GM19025 (cell line): Measurements from ENCODE around the gene HSF4.

Experiments
- ATAC-seq: cut with Tn5 transposase; IDR thresholded peaks from one replicate; pipeline ENCODE4 v1.9.1; 2021; ENCODE audit warnings: mild to moderate bottlenecking, low read depth, moderate library complexity; ENCODE audit not compliant: unreplicated experiment

Gene HSF4

DNA sequence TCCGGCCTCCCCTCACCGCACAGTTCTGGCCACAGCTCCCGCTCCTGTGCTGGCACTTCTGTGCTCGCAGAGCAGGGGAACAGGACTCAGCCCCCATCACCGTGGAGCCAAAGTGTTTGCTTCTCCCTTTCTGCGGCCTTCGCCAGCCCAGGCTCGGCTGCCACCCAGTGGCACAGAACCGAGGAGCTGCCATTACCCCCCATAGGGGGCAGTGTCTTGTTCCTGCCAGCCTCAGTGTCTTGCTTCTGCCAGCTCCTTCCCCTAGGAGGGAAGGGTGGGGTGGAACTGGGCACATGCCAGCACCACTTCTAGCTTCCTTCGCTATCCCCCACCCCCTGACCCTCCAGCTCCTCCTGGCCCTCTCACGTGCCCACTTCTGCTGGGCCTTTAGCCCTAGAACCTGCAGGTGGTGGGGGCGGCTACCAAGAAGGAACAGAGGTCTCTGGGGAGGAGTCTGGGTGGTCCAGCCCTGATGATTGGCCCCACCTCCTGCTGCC lies 33.7 kb downstream of the HSF4 start:
- ATAC-seq: no peak

DNA sequence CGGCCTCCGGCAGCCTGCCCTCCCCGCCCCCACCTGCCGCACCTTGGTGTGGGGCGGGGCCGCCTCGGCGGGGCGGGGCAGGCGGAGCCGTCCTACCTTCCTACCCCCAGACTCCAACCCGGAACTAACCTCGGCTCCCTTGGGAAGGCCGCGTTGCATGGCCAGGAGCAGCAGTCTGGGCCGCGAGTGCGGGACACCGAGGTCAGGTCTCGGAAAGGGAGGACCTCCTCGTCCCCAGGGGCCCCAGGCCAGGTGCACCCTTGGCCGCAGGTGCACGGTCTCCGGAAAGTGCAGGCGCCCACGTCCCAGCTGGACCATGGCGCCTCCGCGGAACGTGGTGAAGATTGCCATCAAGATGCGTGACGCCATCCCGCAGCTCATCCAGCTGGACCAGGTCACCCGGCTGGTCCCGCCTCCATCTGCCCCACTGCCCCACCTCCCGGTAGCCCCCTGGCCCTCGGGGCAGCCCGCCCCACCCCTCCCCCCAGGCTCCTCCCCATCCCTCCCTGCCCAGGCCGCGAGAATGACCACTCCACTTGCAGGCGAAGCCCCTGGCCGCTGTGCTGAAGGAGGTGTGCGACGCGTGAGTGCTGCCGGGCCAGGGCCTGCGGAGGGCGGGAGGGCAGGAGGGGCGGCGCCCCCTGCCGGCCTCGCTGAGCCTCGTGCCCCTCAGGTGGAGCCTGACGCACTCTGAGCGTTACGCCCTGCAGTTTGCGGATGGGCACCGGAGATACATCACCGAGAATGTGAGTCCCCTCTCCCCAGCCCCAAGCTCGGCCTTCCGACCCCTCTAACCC lies 34.7 kb downstream of the HSF4 start, which contains the start of gene ELMO3:
Gene ELMO3 (plus strand): TSS at position 121 of the 797 bp plus-strand sequence. CDS start 196 bp downstream, at position 317.
- ATAC-seq: no peak

DNA sequence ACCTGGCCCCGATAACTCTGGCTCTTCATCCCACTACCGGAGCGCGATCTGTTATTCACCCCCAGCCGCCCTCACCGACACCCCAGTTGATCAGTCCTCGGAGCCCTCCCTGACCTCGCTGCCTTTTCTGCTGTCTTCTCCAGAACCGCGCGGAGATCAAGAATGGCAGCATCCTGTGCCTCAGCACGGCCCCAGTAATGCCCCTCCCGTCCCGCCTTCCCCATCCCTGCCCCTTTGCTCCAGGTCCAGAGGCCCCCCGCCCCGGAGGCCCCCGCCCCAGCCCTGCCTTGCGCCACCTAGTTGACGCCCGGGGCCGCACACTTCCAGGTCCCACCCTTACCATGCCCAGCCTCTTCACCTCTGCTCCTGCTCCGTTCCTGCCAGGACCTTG lies 35.3 kb downstream of the HSF4 start:
- ATAC-seq: no peak

DNA sequence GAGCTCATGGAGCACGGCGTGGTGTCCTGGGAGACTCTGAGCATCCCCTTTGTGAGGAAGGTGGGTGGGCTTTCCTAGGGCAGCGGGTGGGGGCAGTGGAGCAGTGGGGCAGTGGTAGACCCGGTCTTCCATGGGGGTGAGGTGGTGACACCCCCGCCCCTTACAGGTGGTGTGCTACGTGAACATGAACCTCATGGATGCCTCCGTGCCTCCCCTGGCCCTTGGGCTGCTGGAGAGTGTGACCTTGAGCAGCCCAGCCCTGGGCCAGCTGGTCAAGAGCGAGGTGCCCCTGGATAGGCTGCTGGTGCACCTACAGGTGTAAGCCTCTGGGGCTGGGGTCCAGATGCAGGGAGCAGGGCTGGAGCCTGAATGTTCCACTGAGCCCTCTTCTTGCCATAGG lies 35.9 kb downstream of the HSF4 start:
- no peak for ATAC-seq

DNA sequence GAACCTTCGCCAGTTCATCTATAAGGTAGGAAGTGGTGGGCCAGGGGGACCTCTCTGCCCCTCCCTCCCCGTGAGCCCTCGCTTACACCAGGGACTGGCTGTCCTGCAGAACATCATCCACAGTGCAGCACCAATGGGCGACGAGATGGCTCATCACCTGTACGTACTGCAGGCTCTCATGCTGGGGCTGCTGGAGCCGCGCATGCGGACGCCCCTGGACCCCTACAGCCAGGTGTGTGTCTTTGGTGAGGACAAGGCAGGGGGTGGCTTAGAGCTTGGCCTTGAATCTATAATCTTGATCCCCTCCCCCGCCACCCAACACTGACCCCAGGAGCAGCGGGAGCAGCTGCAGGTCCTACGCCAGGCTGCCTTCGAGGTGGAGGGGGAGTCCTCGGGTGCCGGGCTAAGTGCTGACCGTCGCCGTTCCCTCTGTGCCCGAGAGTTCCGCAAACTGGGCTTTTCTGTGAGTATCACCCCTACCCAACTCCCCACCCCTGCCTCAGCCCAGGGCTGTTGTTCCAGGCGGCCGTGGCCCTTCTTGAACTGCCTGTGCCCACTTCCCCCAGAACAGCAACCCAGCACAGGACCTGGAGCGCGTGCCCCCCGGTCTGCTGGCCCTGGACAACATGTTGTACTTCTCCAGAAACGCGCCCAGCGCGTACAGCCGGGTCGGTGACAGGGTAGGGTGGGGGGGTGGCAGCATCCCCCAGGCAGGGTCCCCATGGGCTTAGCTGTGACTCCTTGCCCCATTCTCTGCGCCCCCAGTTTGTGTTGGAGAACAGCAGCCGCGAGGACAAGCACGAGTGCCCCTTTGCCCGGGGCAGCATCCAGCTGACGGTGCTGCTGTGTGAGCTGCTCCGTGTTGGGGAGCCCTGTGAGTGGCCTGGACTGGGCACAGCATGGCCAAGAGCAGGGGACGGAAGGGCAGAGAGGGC lies 37.1 kb downstream of the HSF4 start:
- no peak for ATAC-seq

DNA sequence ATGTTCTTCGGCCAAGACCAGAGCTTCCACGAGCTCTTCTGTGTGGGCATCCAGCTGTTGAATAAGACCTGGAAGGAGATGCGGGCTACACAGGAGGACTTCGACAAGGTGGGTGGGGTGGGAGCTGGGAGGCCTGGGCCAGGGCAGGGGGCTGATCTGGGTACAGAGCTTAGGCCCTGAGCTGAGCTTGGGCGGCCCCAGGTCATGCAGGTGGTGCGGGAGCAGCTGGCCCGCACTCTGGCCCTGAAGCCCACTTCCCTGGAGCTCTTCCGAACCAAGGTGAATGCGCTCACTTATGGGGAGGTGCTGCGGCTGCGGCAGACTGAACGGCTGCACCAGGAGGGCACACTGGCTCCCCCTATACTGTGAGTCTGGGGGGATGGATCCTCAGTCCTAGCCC lies 37.9 kb downstream of the HSF4 start:
- no peak for ATAC-seq

DNA sequence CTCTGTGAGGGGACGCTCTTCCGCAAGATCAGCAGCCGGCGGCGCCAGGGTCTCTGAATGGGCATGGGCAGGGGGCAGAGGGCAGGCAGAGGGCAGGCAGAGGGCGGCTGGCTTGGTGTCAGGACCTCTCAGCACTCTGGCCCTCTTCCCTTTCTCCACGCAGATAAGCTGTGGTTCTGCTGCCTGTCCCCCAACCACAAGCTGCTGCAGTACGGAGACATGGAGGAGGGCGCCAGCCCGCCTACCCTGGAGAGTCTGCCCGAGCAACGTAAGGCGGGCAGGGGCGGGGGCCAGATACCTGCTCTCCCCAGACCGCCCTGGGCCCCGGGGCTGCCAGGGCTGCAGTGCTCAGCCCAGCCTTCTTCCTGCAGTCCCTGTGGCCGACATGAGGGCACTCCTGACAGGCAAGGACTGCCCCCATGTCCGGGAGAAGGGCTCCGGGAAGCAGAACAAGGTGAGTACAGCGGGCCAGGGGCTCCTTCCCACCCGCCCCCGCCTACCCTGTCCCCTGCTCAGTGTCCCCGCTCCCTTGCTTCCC lies 38.5 kb downstream of the HSF4 start:
- no peak for ATAC-seq

DNA sequence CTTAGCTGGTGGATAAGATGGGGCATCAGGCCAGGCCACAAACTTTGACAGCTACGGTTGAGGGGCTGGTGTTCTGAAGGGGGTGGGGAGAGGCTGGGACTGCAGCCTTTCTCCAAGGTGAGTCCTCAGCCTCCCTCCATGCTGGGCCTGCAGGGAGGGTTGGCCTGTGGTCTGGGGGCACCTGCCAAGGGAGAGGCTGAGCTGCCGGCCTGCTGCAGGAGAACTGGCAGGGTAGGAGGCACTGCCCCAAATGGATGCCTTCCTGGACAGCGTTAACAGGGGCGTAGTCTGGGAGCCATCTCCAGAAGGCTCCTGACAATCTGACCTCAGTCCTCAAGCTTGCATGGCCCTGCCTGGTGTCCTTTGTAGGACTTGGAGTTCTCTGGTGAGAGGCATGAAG lies 39.5 kb downstream of the HSF4 start:
- ATAC-seq: no peak

DNA sequence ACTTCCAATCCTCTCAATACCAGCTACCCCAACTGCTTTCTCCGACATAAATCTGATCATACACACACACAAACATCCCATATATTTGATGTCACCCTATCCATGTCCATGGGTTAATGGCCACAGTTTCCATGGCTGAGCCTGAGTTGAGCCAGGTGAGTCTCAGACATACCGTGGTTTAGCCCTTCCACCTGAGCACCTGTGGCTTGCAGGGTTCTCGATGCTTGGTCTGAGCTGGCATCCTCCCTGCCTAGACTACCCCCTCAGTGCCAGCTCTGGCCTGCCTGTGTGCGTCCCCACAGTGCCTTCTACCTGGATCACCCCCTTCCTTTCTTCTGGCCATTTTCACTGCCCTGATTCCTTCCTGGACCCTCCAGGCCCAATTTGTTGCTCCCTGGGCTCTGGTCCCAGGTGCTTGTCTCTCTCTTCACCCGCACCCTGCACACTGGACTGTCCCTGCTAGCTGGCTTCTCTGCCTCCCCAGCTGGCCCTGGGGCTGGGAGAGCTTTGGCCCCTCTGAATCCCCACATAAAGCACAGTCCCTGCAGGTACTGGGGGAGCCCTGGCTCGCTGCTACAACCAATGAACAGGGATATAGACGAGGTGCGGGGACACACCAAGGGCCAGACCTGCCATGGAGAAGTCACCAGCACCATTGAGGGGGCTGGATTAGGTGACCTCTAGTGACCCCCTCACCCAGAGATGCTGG lies 41.7 kb downstream of the HSF4 start:
- ATAC-seq: no peak

DNA sequence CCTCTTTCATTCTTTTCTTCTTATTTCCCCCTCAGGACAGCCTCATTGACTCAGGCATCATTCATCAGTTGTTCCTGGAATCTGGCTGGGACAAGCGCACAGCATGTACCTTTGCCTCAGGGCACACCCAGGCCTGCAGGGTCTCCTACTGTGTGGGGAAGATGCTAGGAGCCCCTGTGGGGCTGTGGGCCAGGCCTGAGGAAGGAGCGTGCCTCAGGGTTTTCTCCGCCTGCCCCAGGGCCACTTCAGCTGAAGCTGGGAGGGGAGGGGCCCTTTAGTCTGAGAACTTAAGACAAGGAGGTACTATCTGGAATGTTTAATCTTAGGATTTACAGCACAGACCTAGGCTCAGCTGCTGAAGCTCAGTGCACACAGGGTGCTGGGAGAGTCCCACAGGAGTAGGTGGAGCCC lies 42.3 kb downstream of the HSF4 start:
- ATAC-seq: no peak

DNA sequence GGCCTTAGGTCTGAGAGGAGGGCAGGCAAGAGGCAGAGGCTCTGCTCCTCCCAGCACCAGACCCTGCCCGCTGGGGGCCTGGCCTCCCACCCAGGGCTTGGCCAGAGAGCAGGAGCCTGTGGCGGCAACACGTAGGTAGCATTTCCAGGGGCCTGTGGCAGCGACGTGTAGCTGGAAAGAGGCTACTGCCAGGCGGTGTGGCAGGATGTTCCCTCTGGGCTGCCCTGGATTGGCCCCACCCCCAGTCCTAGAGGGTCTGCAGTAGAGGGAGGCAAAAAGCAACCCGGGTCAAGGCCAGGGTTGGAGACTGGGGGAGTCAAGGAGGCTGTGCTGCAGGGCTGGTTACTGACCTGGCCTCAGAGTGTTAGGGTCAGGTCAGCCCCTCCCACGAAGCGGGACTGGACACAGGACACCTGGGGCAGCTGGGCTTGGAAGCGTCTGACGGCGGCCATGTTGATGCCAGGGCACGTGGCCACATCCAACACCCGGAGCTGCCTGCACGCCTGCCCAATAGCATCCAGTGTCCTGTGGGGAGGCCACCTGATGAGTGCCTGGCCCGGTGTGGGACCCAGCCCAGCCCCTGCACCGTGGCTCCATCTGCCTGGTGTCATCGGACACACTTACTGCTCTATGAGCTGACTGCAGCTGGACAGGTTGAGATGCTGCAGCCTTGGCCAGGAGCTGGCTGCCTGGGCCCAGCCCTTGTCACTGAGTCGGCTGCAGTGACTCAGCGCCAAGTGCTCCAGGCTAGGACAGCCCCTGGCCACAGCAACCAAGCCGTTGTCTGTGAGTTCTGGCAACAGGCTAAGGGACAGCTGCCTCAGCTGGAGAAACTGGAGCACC lies 42.9 kb downstream of the HSF4 start:
- ATAC-seq: no peak

DNA sequence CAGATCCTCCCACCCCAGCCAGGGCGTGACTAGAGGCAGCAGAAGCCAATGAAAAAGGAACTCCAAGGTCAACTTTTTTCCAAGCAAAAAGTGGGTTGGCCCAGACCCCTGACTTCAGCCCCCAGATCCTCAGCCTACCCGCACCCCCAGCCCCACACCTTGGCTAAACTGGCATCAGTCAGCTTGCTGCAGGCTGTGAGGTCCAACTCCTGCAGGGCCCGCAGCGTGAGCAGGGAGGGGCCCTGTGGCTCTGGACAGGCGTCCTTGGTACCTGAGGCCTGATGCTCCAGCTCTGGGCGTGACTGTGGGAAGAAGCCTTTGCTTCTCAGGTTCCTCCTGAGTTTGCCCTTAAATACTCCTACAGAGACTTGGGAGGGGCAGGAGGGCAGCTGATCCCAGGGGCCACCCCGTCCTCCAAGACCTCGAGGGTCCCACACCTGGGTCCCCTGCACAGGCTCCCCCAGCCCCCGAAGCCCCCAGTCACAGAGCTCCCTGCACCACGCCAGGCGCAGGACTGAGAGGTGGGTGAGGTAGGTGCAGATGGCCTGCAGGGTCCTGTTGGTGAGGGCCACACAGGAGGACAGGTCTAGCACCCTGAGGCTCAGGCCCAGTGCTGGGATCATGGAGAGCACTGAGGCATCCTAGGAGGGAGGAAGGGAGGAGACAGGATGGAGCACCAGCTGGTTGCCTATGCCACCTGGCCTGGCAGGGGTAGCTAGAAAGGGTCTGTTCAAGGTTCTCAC lies 43.8 kb downstream of the HSF4 start:
- ATAC-seq: no peak

DNA sequence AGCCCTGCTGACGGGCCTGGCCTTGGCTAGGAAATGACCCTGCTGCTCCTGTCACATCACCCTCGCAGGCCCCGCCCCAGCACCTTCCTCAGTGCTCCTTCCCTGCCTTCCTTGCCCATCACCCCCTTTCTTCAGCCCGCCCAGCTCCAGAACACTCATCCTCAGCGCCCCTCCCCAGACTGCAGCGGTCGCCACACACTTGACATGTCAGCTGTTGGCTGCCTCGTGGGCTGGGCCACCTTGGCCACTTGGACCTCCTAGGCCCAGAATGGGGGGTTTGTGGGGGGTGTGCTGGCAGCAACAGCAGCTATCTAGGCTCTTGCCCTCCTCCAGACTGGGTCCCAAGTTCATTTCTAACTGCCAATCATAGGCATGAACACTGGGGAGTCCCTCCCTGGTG lies 45.0 kb downstream of the HSF4 start:
- ATAC-seq: no peak

DNA sequence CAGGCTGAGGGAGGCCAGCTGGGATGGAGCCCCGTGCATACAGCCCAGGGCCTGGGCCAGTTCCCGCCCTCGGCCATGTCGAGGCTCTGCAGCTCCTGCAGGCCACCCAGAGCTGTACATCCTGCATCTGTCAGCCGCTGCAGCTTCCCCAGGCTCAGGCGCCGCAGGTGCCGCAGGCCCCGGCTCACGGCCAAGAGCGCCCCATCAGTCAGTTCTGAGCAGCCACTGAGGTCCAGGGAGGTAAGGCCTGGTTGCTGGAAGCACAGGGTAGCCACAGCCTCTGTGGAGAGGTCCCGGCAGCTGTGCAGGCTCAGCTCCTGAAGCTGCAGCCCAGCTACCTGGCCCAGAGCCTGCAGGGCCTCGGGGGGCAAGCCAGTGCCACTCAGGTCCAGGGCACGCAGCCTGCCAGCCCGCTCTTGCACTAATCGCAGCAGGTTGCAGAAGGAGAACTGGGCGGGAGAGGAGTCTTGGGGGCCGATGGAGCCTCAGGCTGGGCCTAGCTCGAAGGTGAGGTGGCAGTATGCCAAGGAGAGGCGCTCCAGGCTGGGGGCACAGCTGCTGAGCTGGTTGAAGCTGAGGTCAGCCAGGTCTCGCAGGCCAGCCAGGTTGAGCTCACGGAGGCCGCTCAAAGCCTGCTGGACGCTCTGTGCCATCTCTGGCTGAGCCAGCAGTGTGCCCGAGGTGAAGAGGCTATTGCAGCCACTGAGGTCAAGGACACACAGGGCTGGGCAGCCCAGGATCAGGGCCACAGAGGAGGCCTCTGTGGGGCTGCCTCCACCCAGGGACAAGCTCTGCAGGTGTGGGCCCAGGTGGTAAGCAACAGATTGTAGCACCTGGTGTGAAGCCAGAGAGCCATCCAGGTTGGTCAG lies 45.8 kb downstream of the HSF4 start:
- ATAC-seq: no peak

DNA sequence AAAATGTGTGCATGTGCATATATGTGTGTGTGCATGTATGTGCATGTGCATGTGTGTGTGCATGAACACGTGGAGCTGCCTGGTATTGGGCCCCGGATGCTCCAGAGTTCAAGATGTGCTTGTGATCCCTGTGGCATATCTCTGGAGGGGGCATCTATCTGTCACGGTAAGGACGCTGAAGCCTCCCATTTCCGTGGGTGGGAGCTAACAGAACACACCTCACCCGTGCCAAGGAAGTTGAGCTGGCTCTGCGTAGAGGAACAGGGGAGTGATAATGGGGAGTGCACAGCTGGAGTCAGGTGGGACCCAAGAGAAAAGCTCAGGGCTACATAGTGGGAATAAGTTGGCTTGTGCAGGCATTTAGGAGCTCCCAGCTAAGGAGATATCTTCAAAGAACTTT lies 47.1 kb downstream of the HSF4 start:
- no peak for ATAC-seq

DNA sequence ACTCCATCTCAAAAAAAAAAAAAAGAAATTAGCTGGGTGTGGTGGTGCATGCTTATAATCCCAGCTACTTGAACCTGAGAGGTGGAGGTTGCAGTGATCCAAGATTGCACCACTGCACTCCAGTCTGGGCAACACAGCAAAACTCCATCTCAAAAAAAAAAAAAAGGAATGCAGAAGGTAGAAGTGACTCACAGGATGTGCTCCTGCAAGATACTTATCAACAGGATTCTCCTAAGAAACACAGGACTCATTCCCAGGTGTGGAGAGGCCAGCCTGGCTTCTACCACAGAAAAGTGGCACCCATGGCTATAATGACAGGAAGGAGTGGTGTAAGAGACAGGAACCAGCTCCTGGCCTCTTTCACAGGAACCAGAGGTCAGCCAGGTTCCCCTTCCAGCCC lies 48.2 kb downstream of the HSF4 start:
- ATAC-seq: no peak

DNA sequence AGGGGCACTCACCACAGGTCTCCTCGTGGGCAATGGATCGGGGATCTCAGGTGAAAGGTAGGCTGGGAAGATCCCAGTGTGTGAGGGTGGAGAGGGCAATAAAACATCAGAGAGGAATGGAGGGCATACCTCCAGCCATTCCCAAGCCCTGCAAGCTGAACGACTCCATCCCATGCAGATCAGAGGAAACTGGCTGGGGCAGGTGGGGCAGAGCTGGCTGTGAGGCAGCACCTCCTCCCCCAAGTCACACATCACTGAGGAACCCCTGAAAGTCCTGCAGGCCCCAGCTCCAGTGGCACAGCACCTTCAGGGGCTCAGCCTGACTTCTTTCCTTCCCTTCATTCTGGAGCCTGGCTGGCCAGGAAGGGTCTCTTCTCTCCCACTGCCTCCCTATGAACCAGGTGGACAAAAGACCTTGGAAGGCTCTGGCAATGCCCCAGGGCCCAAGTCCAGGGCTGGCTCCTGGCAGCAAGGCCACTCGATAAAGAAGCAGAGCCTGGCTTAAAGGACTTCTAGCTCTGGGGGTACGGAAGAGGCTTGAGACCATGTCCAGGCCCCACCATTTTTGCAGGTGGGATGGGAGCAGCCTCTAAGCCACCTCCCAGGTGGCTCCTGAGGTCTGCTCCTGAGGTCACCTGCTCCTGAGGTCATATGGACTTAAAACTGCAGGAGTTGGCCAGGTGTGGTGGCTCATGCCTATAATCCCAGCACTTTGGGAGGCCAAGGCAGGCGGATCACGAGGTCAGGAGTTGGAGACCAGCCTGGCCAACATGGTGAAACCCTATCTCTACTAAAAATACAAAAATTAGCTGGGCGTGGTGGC lies 48.9 kb downstream of the HSF4 start:
- ATAC-seq: no peak
